HG03571 (cell line): ENCODE results near the gene DNAJB13.
"Not testable (repeated sequence)": the region's sequence is repeated elsewhere in the genome, so short reads cannot be mapped to it uniquely, and the experiment has no call there.

ENCODE experiments used
- ATAC-seq: cut with Tn5 transposase; IDR thresholded peaks from one replicate; pipeline ENCODE4 v1.9.1; 2021; ENCODE audit not compliant: unreplicated experiment

Gene DNAJB13

DNA sequence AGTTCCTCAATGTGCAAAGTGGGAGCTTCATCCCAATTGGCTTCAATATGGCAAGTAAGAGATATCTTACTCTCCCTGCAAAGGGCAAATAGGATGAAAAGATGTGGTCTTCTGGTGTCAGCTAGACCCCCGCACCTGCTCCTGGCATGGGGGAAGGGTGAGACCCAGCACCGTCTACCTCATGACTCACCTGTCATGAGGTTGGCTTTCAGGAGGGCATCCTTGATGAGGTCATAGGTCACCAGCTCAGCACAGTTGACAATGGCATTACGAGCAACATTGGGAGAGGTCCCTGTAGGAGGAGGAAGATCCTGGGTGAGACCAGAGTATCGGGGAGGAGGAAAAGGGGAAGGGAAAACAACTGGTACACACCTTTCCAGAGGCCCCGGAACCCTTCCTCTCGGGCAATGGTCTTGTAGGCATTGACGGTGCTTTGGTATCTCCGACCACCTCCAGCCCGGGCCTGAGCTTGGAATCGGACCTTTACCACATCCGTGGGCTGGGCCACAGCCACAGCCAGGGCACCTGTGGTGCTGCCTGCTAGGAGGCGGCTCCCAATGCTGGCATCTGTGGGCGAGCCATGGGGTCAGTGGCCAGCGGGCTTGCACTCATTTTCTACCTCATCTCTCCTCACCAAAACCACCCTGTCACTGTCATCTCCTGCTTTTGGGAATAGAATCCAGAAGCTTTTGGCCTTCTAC is 25.8 kb downstream of the DNAJB13 start:
- no peak for ATAC-seq

DNA sequence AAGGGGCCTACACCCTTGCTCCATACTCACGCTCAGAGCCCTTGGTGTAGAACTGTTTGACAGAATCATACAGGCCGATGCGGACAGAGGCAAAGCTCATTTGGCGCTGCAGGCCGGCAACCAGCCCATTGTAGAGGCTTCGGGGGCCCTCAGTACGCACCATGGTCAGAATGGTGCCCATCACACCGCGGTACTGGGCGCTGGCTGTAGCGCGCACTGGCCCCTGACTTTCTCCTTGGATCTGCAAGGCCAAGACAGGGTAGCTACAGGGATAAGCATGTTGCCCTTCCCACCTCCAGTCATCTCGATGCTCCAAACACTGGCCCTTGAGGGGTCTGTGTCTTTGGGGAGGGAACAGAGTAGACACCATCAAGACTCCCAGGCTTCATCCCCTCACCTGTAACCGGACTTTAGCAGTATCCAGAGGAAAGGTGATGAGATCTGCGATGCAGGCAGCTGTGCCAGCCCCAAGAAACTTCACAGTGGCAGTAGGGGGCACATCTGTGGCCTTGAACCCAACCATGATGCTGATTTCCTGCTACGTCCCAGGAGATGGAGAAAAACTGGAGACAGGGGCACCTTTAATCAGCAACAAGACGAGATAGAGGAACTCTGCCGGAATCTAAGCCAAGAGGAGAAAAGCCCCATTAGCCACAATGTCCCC is 27.2 kb downstream of the DNAJB13 start:
- no peak for ATAC-seq

DNA sequence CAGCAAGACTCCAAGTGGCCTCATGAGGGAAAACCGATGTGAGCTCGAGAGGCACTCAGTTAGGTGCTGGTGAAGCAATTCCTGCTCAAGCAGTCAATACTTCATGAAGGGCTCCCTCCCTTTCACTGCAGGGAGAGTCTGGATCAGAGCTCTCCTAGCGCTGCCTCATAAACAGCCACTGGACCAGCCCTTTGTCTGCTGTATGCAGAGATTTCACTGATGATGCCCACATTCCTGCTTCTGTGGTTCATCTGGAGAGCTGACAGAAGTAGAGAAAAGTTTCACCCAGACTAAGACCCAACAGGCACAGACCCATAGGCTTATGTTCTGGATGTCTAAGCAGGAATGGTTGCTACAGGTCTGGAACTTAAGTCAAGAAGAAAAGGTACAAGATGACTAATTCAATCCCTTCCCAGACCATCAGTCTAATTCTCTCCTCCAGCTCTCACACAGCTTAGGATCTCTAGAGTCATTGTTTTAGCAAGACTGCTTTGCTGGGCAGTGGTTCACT is 27.8 kb downstream of the DNAJB13 start:
- ATAC-seq = no peak

DNA sequence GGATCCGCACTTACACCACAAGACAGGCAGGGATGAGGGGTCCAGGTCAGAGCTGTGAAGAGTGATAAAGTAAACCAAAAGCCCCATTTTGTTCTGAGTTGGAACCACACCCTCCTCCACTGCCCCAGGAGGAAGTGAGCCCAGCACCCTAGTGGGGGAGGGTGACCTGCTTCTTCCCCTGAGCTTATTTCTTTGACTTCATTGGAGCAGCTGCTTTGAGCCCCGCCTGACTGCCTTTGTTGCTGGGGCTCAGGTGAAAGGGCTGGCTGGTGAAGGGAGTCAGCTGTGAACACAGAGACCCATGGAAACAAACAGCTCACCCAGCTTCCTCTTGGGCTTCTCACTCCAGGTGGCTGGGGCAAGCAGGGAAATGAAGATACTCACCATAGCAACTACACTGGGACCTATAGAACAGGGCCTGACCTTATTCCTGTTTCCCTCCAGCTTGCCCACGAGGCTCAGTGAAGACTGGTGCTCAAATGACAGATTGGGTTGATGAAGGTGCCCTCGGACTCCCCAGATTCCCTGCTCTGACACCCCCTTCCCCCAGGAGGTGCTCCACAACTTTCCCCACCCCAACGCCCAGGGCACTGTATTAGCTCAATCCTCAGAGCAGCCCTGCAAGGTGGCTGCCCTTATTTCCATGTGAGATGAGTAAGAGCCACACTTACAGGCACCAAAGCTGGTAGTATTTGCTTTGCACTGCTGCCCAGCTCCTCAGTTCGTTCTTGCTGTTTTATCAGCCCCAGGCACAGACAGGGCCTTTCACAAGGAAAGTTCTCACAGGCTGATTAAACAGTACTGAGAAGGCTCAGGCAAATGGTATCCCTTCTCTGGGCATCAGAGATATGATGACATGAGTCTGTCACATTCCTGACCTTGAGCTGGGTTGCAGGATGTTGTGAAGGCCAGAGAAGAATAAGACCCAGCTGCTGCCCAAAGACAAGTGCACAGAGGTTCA is 29.5 kb downstream of the DNAJB13 start:
- peak; percentile 39 for ATAC-seq

DNA sequence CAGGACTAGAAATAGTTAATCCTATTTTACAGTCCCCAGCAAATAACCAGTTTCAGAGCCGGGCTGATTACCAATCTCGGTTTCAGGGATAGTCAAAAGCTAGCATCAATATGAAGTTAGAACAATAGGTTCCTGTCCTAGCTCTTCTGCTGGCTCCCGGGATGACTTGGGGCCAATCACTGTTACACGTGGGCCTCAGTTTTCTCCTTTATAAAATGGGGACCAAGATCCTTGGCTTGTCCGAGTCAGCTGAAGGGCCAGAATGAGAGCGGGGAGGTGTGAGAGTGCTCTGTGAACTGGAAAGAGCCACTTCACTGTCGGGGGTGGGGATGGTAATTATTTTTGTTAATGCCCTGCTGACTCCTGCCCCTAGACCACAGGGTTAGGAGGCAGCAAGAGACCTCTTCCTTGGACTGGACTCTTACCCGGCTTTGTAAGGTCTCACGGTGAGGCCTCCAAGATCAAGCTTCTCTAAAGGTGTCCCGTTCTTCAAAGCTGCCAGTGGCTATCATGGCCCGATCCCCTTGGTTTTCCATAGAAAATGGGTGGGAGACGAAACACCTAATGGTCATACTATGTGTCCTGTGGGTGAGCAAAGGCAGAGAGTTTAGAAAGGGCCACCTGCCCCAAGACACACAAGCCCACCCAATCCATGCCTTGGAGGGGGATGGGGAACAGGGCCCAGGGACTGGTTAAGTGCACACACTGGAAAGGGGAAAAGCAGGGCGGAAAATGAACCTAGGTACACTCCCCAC is 30.4 kb downstream of the DNAJB13 start:
- no peak for ATAC-seq

DNA sequence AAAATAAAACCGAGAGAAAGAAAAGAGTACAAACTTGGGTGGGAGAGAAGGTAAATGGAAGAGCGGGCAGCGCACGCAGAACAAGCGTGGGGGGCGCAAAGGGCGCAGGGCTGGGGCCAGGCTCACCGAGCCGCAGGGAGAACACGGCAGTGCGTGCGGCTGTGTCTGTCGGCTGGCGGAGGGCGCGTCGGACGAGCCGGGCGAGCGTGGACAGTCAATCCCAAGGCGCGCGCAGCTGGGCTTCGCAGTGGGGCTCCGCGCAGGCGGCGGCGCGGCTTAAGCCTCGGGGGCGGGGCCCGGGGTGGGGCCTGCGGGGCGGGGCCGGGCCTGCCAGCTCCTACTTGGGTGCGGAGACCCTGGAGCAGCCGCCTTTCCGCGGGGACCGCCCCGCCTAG is 31.8 kb downstream of the DNAJB13 start, which contains the start of gene UCP2:
UCP2 (minus strand) TSS at position 249 of the 395 bp plus-strand sequence. CDS start 4,465 bp downstream, outside the sequence.
- ATAC-seq = peak; percentile 38

DNA sequence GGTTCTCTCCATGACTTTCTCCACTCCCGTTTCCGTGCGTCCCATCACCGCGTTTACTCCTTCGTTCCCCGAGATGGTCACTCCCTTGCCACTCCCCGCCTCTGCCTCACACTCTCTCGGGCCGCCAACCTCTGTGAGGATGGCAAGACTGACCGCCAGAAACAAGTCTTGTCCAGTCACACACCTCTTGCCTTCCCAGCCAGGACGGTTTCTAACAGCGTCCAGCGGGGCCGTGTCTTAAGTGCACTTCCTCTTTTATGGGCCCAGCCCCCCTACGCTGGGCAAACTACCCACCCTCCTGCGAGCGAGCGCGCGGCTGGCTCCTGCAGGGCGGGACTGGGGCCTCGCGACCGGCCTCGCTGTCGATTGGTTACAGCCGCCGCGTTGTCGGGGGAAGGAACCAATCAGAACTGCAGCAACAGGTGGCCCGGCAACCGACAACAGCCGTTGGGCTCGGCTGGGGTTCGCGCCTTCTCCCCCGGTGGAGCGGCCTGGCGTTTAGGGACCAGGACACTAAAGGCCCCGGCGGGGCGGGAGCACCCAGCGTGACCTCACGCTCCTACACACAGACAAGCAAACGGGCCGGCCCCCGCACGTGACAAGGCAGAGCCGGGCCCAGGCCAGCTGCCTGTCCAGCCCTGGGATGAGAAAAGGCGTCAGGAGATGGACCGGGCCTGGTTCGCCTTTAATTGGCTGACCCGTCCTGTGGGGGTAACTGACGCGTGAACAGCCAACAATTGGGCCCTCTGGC is 32.3 kb downstream of the DNAJB13 start:
- peak; percentile 74 for ATAC-seq

DNA sequence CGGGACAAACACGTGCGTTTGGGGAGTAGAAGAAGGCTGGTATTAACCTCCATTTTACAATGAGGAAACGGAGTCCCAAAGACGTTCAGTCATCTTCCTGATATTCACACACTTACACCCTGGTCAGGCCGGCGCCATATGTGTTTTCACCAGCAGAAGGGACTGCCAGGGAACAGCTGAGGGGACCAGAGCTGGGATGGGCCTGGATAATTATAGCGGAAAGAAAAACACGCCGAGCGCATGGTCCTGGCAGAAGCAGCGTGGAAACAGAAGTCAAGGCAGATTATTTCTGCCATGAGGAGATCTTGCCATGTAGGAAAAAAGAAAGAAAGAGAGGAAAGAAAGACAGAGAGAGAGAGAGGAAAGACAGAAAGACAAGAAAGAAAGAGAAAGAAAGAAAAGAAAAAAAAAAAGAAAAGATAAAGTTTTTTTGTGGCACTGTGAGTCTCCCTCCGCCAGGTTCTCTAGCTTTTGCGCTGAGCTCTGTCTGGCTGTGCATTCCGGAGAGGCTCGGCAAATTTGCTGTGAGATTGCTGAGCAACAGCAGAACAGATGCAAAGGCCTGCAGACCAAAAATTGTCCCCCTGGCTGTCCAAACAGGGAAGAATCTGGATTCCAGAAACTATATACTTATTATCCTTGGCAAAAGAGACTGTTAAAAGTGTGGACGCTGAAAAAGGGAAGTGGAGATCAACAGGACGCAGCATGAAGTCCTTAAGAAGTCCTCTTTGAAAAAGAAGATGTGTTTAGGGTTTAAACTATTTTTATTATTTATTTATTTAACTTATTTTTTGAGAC is 33.1 kb downstream of the DNAJB13 start:
- no peak for ATAC-seq

DNA sequence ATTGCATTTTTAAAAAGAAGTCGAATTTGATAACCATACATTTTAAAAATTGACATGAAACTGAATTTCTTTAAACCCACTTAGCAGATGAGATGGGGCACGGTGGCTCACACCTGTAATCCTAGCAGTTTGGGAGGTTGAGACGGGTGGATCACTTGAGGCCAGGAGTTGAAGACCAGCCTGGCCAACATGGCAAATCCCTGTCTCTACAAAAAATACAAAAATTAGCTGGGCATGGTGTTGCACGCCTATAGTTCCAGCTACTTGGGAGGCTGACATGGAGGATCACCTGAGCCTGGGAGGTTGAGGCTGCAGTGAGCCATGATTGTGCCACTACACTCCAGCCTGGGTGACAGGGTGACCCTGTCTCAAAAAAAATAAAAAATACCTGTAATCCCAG is 34.8 kb downstream of the DNAJB13 start:
- not testable (repeated sequence) for ATAC-seq

DNA sequence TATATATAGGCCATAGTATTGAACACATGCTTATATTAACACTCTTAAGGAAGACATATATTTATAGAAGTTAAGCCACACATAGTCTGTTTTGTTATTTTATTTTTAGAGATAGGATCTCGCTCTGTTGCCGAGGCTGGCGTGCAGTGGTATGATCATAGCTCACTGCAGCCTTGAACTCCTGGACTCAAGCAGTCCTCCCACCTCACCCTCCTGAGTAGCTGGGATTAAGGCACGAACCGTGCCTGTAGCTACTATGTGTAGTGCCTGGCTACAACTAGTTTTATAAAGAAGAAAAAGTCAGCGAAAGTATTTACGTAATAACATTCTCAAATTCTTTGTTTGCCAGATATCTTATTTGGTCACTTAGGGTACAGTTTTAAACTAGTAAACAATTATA is 37.4 kb downstream of the DNAJB13 start:
- ATAC-seq = no peak

DNA sequence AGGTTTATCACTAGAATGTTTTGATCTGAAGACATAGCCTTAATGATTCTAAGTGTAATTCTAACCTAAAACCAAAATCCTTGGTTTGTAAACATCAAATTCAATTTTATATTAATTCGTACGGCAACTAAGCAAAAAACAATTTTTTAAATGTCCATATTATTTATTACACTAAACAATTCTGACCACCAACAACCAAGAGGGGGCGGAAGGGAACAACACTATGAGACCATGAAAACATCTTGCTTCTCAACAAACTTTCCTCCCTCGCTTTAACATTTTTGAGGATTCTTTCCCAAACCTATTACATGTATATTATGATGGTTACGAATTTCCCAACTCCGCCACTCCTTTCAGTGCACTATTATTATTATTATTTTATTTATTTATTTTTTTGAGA is 38.3 kb downstream of the DNAJB13 start:
- ATAC-seq = no peak

DNA sequence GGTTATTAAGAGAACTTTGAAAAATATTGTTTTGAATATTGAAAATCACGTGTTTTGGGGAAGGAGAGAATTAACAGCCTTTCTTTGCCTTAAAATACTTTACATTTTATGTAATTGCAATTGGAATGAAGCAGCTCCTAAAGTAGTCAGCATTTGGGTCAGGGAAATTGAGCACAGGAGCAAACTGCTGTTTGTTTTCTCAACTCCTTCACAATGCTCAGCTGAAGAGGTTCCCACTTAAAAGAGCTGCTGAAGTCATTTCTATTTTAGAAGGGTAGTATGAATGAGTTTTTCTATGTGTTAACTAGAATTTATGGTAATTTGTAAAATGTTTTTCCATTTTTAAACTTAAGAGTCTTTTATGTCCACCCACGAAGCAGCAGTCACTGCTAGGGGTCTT is 39.9 kb downstream of the DNAJB13 start:
- no peak for ATAC-seq

DNA sequence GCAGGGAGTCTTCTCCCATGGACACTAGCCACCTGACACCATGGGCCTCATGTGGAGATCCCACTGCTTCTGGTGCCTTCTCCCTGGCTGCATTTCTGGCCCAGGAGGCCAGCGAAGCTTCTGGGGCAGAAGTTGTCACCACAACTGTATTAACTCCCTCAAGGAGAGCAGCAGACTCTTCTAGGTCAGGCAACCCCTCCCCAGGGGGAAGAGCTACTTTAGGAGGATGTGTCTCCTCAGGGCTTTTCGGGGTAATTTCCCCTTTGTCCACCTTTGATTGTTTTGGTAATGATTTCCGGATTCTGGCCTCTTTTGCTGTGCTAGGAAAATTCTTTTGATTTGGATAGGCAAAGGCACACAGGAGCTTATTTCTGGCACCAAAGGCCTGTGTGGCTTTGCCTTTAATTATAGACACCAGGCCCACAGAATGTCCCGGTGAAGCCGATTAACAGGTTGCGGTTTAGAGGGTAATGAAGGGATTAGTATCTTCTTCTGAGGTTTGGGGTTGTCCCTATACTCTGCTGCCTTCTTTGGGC is 40.7 kb downstream of the DNAJB13 start:
- ATAC-seq = no peak

DNA sequence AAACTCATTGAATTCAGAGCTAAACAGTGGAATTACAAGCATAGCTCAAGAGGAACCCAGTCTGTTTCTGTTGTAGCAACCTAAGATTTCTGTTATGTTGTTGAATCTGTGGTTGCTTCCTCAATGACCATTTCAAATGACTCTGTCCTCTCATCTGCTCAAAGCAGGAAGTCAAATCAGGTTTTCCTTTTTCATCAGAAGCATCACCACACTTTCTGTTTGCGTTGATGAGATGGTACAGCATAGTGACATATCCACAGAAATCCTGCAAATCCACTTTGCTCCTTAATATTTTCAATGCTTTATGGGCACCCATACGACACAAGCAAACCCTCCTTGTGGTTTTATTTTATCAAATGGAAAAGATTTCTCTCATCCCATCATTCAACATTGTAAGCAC is 44.4 kb downstream of the DNAJB13 start:
- no peak for ATAC-seq

DNA sequence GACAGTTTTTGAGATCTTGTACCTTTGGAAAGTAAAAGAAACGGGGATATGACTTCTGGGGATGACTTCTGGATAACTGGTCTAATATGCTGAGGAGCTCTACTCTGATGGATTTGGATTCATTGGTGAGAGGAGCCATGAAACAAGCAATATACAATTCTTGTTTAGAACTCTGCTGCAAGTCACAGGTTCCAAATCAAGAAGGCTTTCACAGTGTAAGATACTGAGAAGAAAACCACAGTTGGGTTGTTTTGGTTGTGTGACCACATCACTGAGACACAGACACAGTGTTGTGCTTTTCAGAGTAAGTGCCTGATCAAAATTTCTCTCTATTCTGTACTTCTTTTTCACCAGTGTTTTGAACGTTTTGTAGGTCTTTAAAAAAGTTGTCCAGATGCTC is 44.9 kb downstream of the DNAJB13 start:
- ATAC-seq = peak; percentile 41

DNA sequence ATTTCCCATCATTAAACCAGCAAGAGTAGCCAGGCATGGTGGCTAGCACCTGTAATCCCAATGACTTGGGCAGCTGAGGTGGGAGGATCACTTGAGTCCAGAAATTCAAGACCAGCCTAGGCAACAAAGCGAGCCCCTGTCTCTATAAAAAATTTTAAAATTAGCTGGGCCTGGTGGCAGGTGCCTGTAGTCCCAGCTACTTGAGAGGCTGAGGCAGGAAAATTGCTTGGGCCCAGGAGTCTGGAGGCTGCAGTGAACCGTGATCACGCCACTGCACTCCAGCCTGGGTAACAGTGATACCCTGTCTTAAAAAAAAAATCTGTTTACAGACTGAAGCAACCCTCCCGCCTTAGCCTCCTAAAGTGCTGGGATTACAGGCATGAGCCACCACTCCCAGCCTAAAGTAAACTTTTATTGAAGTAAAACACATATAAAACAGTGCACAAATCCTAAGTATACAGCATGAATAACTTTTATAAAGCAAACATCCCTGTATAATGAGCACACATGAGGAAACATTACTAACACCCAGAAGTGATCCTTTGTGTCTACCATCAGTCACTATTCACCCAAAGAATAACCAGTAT is 45.4 kb downstream of the DNAJB13 start:
- ATAC-seq = no peak

DNA sequence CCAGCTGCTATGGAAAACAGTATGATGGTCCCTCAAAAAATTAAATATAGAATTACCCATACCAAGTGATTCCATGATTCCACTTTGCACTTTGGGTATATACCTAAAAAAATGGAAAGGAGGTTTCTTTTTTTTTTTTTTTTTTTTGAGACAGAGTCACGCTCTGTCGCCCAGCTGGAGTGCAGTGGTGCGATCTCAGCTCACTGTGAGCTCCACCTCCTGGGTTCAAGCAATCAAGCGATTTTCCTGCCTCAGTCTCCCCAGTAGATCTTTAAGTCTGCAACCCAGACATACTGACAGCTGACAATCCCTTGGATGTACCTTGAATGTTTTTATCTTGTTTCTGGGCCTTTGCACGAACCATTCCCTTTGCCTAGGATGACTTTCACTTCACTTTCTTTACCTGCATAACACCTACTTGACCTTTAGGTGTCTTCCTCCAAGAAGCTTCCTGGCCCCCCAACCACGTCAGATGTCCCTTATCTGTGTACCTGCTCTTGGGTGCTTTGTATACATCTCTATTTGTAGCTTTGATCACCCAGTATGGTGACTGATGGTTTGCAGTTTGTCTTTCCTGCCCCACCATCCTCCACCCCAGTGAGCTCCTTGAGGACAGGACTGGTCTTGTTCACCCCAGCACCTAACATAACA is 46.4 kb downstream of the DNAJB13 start:
- no peak for ATAC-seq
